Panc1 (cell line): ENCODE measurements around the gene KCNG2. TPM values are rescaled to one million over a fixed set of nuclear protein-coding genes. Genes with fewer than 3 reads are reported as not detected.
A peak's percentile ranks its signal among the peaks of the same experiment; 100 is the strongest.

Experiments used
- ATAC-seq: fragments of 200-7000 bp; cut with Tn5 transposase; 2 replicates; pipeline ENCODE4 v1.9.1; 2020; ENCODE audit warnings: mild to moderate bottlenecking, moderate library complexity
- BruUV-seq: library from RNA; stranded (reverse); fragments of 400-500 nt; replicated peaks from 2 replicates; lab custom pipeline; 2021; lab: Mats Ljungman, UMichigan
- CTCF ChIA-PET: fragments of 300-600 bp; sonication (Branson Sonifier 250); formaldehyde crosslinking; loops from one replicate; lab custom pipeline; 2022; ENCODE audit warnings: antibody characterized with exemption; lab: Charles Lee
- POLR2A ChIA-PET: fragments of 300-600 bp; sonication (Branson Sonifier 250); formaldehyde crosslinking; loops from one replicate; lab custom pipeline; 2022; ENCODE audit warnings: antibody characterized with exemption; lab: Charles Lee
- DNase-seq: peaks from one replicate; pipeline ENCODE4 v3.0.0-alpha.2; 2010; ENCODE audit warnings: low read depth, low spot score
- H3K27ac ChIP-seq: 2 replicates; pipeline ENCODE4 v1.5.1; 2011; ENCODE audit warnings: mild to moderate bottlenecking, low read length, inconsistent platforms
- H3K27me3 ChIP-seq: fragments of 200-500 bp; sonication (Bioruptor generic); 2 replicates; pipeline ENCODE4 v1.6.0; 2014; ENCODE audit warnings: low read length, inconsistent platforms; ENCODE audit not compliant: control insufficient read depth, insufficient read depth
- H3K36me3 ChIP-seq: fragments of 200-500 bp; sonication (Bioruptor generic); 2 replicates; pipeline ENCODE4 v1.5.1; 2014; ENCODE audit warnings: inconsistent platforms, mild to moderate bottlenecking, low read length, moderate library complexity; ENCODE audit not compliant: control insufficient read depth, insufficient read depth
- H3K4me1 ChIP-seq: 2 replicates; pipeline ENCODE4 v1.5.1; 2011; ENCODE audit warnings: inconsistent platforms, mild to moderate bottlenecking, low read length, moderate library complexity; ENCODE audit not compliant: control insufficient read depth, insufficient read depth
- H3K4me3 ChIP-seq, 2 experiments: 2 replicates each; pipeline ENCODE4 v1.5.1; 2011 to 2012; ENCODE audit warnings: low read depth in 2 of 2, low read length in 2 of 2, mild to moderate bottlenecking in 2 of 2, inconsistent platforms in 1 of 2, moderate library complexity in 1 of 2
- H3K9me3 ChIP-seq: fragments of 200-500 bp; sonication (Bioruptor generic); 2 replicates; pipeline ENCODE4 v1.5.1; 2014; ENCODE audit warnings: low read depth, mild to moderate bottlenecking, inconsistent platforms, low read length, moderate library complexity; ENCODE audit not compliant: control insufficient read depth, insufficient read depth
- POLR2AphosphoS5 ChIP-seq: IDR thresholded peaks from 2 replicates; pipeline ENCODE4 v1.6.1; 2012; ENCODE audit warnings: mild to moderate bottlenecking, low read depth, low read length, moderate library complexity
- SIN3A ChIP-seq: IDR thresholded peaks from 2 replicates; pipeline ENCODE4 v1.6.1; 2012; ENCODE audit warnings: low read depth, mild to moderate bottlenecking, low read length, moderate library complexity, borderline replicate concordance; ENCODE audit not compliant: insufficient read depth
- TCF7L2 ChIP-seq: IDR thresholded peaks from 2 replicates; pipeline ENCODE4 v1.6.1; 2011; ENCODE audit warnings: mild to moderate bottlenecking, low read depth, low read length, inconsistent platforms
- in situ Hi-C: cut with HindIII; loops from 2 replicates; pipeline ENCODE4 v1.10.0; 2016; ENCODE audit warnings: low sequenced_read_pairs, low pct_unique_long_range_greater_than_20kb
- intact Hi-C: fragments of 100-400 bp; cut with micrococcal nuclease; formaldehyde crosslinking; loops from one replicate; pipeline ENCODE4 v1.10.0; 2022; ENCODE audit not compliant: unreplicated experiment
- total RNA-seq: library from RNA; stranded (reverse); gene quantifications from one replicate; pipeline ENCODE4 v1.2.1, GENCODE V29; 2021; ENCODE audit not compliant: unreplicated experiment
- TF ChIP-seq, protein P1 (sequence below), 2 experiments: IDR thresholded peaks; 2 replicates each; pipeline ENCODE4 v1.6.1; 2011 to 2012; ENCODE audit warnings: low read depth in 2 of 2, control low read depth in 1 of 2, low read length in 1 of 2, mild to moderate bottlenecking in 1 of 2, moderate library complexity in 1 of 2; ENCODE audit not compliant: insufficient read depth in 1 of 2
- TF ChIP-seq, protein P2 (sequence below): fragments of 450-650 bp; IDR thresholded peaks from 2 replicates; pipeline ENCODE4 v1.5.1; 2017; ENCODE audit warnings: mild to moderate bottlenecking

KCNG2 gene
- total RNA-seq, 1 experiment from 2014 or later, result not detected

DNA sequence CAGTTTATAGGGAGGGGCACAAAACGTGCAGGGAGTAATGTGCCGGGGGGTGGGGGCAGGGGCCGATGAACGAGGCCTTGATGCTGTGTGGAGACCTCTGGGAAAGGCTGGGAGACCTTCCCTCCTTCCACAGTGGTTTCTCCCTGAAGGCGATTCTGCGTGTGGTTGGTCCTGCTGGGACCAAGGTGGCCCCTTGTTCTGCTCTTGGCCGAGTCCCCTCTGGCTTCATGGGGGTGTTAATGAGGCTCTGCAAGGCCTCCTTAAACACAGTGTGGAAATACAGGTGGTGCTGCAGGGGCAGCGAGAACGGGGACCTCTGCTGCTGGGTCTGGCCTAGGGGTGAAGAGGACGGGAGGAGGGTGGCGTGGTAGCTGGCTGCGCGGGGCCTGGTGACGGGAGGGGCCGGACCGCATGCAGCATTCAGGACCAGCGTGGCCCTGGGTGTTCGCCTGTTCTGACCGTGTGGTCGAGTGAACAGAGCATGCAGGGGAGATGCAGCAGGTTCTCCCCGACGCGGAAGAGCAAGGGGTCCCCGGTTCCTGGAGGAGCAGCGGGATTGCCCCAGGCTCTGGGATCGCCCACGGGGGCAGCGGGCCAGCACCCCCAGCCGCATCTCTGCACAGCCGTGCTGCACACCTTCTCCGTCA, 42.1 kb upstream of the KCNG2 start:
- POLR2A ChIA-PET, result no interaction called here
- DNase-seq (no peak), ATAC-seq (peak; percentile 19; the same call in 1 of the 2 replicates)
- in situ Hi-C loops, result no loop called here
- intact Hi-C loops, result no loop called here
- Histone ChIP-seq H3K9me3 (no peaks in the 10 kb centered on the region), H3K27ac (no peak overlapping the region), H3K36me3 (peaks cover 3% of the 10 kb centered on the region; the same call in 1 of the 2 replicates), H3K4me1 (no peaks in the 10 kb centered on the region), H3K27me3 (no peaks in the 10 kb centered on the region), H3K4me3 (no peak overlapping the region)
- CTCF ChIA-PET, result no interaction called here
- TF ChIP-seq TCF7L2, result no peak
- BruUV-seq, result no TSS peak

DNA sequence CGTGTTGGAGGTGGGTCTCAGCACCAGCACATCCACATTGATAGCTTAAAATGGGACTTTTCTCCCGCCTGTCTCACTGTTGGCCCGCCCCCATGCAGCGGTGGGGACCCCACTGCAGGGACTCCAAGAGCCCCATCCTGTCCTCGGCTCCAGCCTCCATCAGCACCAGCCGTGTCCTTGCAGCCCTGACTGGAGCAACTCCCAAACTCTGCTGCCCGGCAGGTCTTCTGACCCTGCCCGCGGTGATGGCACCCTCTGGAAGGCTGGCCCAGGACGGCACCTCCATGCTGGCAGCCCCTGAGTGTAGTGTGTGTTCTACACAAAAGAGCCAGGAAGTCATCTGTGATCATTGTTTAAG, 41.6 kb upstream of the KCNG2 start:
- in situ Hi-C loops, result no loop called here

More for the DNA sequence above, 41.6 kb upstream of the KCNG2 start:
- intact Hi-C loops, result no loop called here
- no peak overlapping the region for H3K4me3 ChIP-seq
- TF ChIP-seq POLR2AphosphoS5 (no peak), SIN3A (no peak), TCF7L2 (no peak)
- TF ChIP-seq, protein P1, sequence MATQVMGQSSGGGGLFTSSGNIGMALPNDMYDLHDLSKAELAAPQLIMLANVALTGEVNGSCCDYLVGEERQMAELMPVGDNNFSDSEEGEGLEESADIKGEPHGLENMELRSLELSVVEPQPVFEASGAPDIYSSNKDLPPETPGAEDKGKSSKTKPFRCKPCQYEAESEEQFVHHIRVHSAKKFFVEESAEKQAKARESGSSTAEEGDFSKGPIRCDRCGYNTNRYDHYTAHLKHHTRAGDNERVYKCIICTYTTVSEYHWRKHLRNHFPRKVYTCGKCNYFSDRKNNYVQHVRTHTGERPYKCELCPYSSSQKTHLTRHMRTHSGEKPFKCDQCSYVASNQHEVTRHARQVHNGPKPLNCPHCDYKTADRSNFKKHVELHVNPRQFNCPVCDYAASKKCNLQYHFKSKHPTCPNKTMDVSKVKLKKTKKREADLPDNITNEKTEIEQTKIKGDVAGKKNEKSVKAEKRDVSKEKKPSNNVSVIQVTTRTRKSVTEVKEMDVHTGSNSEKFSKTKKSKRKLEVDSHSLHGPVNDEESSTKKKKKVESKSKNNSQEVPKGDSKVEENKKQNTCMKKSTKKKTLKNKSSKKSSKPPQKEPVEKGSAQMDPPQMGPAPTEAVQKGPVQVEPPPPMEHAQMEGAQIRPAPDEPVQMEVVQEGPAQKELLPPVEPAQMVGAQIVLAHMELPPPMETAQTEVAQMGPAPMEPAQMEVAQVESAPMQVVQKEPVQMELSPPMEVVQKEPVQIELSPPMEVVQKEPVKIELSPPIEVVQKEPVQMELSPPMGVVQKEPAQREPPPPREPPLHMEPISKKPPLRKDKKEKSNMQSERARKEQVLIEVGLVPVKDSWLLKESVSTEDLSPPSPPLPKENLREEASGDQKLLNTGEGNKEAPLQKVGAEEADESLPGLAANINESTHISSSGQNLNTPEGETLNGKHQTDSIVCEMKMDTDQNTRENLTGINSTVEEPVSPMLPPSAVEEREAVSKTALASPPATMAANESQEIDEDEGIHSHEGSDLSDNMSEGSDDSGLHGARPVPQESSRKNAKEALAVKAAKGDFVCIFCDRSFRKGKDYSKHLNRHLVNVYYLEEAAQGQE (IDR thresholded peaks at IDR 0.05; ENCODE audit: insufficient read depth in 1 of 2, low read depth in 2 of 2, low read length in 1 of 2), result no peak
- TF ChIP-seq, protein P2, sequence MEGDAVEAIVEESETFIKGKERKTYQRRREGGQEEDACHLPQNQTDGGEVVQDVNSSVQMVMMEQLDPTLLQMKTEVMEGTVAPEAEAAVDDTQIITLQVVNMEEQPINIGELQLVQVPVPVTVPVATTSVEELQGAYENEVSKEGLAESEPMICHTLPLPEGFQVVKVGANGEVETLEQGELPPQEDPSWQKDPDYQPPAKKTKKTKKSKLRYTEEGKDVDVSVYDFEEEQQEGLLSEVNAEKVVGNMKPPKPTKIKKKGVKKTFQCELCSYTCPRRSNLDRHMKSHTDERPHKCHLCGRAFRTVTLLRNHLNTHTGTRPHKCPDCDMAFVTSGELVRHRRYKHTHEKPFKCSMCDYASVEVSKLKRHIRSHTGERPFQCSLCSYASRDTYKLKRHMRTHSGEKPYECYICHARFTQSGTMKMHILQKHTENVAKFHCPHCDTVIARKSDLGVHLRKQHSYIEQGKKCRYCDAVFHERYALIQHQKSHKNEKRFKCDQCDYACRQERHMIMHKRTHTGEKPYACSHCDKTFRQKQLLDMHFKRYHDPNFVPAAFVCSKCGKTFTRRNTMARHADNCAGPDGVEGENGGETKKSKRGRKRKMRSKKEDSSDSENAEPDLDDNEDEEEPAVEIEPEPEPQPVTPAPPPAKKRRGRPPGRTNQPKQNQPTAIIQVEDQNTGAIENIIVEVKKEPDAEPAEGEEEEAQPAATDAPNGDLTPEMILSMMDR, result no peak
- POLR2A ChIA-PET, result no interaction called here
- DNase-seq (no peak), ATAC-seq (no peak; the same call in 1 of the 2 replicates)
- H3K36me3 ChIP-seq, result peaks cover 3% of the 10 kb centered on the region; the same call in 1 of the 2 replicates
- no TSS peak for BruUV-seq
- H3K4me1 ChIP-seq, result no peaks in the 10 kb centered on the region
- CTCF ChIA-PET, result no interaction called here
- no peaks in the 10 kb centered on the region for H3K9me3 ChIP-seq
- no peaks in the 10 kb centered on the region for H3K27me3 ChIP-seq
- no peak overlapping the region for H3K27ac ChIP-seq
